Mucosa of descending colon (tissue), 3 donors: ENCODE results near the gene CDC42EP4. TPM values are rescaled to one million over a fixed set of nuclear protein-coding genes. Genes with fewer than 3 reads are reported as not detected.

Experiments
- ATAC-seq: fragments of 200-7000 bp; cut with Tn5 transposase; one replicate; pipeline ENCODE4 v1.9.1; 2020; ENCODE audit warnings: mild to moderate bottlenecking, moderate library complexity
- DNase-seq, 3 donors: peaks; one replicate each; pipeline ENCODE4 v3.0.0-alpha.2; 2020
- H3K36me3 ChIP-seq: fragments of 200-600 bp; one replicate; pipeline ENCODE4 v1.8.0; 2021; ENCODE audit warnings: low read depth, mild to moderate bottlenecking
- H3K4me1 ChIP-seq: fragments of 200-600 bp; one replicate; pipeline ENCODE4 v1.8.0; 2021; ENCODE audit warnings: low read depth, mild to moderate bottlenecking
- H3K4me3 ChIP-seq: fragments of 200-600 bp; one replicate; pipeline ENCODE4 v1.8.0; 2021; ENCODE audit warnings: mild to moderate bottlenecking
- H3K9me3 ChIP-seq: fragments of 200-600 bp; one replicate; pipeline ENCODE4 v1.8.0; 2021; ENCODE audit warnings: mild to moderate bottlenecking
- CTCF ChIP-seq: fragments of 200-600 bp; IDR thresholded peaks from one replicate; pipeline ENCODE4 v1.8.0; 2022; ENCODE audit warnings: antibody characterized with exemption, mild to moderate bottlenecking
- intact Hi-C, 2 donors: fragments of 100-400 bp; cut with DNase I in 1 of 2; cut with micrococcal nuclease in 1 of 2; formaldehyde crosslinking; loops; one replicate each; pipeline versions ENCODE4 v1.11.0 to v1.11.1; 2022; cut with DNase I, micrococcal nuclease
- total RNA-seq, 3 donors: library from RNA; stranded (reverse); fragmentation: NEBNext Ultra II Directional in 2 of 3; extraction: Animal tissue kit (Norgen Biotek cat#: 25700) in 2 of 3; gene quantifications; one replicate each; pipeline versions ENCODE4 v1.2.1 to v1.2.4, GENCODE V29; 2021 to 2023
- donor health status: DM: no; HTN: no; CAD: no; lungs with moderate emphysema.
- donor health status: DM: no; HTN: no; CAD: no.
- donor health status: DM: no; HTN: yes; CAD: no.

The CDC42EP4 gene
- total RNA-seq, 3 donors from 2014 or later, result 54.6 to 95.2 (median 75.9) TPM

- intact Hi-C loops, result no loop called here
- no peak for ATAC-seq
Observed at GRCh38 chr17:73342541-73343167, 30.9 kb upstream of the CDC42EP4 start.

GRCh38 chr17:73342050-73342522 is 30.3 kb upstream of the CDC42EP4 start:
- intact Hi-C loops, result no loop called here
- Histone ChIP-seq H3K4me3 (no peak overlapping the region), H3K4me1 (peaks cover 4% of the 10 kb centered on the region), H3K9me3 (no peaks in the 10 kb centered on the region), H3K36me3 (no peaks in the 10 kb centered on the region)
- peak; percentile 71 for ATAC-seq
- peak in 2 of 3 donors; percentile 42 to 81 for DNase-seq
- no peak for TF ChIP-seq CTCF

More at GRCh38 chr17:73342541-73343167, 30.9 kb upstream of the CDC42EP4 start:
- H3K36me3 ChIP-seq, result no peaks in the 10 kb centered on the region
- H3K4me1 ChIP-seq, result peaks cover 4% of the 10 kb centered on the region
- TF ChIP-seq CTCF, result no peak
- H3K9me3 ChIP-seq, result no peaks in the 10 kb centered on the region
- no peak for DNase-seq
- H3K4me3 ChIP-seq, result no peak overlapping the region

DNA sequence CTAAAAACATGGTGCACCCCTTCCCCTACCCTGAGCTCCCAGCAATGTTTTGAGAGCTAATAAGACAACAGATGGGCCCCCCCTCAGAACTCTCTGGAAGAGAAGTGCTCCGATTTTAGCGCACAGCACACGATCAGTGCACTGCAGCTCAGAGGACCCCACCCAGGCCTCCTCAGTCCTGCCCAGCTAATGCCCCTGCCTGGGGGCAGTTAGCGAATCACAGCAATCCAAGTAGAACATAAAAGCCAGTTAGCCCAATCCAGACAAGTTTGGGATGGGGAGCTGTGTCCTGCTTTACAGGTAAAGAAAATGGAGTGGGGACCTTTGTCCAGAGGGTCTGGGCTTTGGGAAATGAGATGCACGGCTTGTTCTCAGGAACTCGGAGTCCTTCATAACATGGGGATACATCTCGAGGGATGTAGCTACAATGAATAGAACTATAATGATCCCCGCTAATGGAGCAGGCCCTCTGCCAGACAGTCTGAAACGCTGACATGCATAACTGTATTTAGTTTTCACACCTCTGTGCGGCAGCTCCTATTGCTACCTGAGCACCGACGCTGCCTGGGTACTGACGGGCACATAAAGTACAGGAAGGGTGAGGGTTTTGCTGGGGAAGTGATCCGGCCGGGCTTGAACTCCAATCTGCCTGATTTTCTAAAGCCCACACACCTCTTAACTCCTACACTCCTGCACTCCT is 29.7 kb upstream of the CDC42EP4 start:
- DNase-seq (no peak), ATAC-seq (no peak)
- H3K4me1 ChIP-seq, result peaks cover 4% of the 10 kb centered on the region
- H3K9me3 ChIP-seq, result no peaks in the 10 kb centered on the region
- H3K36me3 ChIP-seq, result no peaks in the 10 kb centered on the region
- no peak overlapping the region for H3K4me3 ChIP-seq
- intact Hi-C loops, result no loop called here
- no peak for TF ChIP-seq CTCF

DNA sequence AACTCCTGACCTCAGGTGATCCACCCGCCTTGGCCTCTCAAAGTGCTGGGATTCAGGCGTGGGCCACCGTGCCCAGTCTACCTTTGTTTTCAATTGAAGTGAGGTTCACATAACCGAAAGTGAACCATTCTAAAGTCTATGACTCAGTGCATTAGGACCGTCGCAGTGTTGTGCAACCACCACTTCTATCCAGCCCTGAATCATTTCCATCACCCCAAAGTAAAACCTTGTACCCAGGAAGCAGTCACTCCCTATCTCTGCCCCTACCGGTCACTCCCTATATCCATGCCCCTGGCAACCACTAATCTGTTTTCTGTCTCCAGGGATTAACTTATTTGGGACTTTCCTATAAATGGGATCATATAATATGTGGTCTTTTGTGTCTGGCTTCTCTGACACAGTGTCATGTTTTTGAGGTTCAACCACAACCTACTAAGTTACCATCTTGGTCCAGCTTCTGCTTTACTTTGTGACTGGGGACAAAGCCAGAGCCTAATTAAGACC is 28.3 kb upstream of the CDC42EP4 start:
- H3K4me1 ChIP-seq, result peaks cover 11% of the 10 kb centered on the region
- no peak overlapping the region for H3K4me3 ChIP-seq
- no peak for DNase-seq
- ATAC-seq, result peak; percentile 53
- TF ChIP-seq CTCF, result no peak
- intact Hi-C loops, result no loop called here
- no peaks in the 10 kb centered on the region for H3K9me3 ChIP-seq
- no peaks in the 10 kb centered on the region for H3K36me3 ChIP-seq

- Histone ChIP-seq H3K36me3 (no peaks in the 10 kb centered on the region), H3K4me3 (no peak overlapping the region), H3K4me1 (peaks cover 12% of the 10 kb centered on the region), H3K9me3 (no peaks in the 10 kb centered on the region)
- TF ChIP-seq CTCF, result no peak
- DNase-seq (no peak), ATAC-seq (no peak)
- intact Hi-C loops, result no loop called here
Observed at GRCh38 chr17:73338566-73339197, 26.9 kb upstream of the CDC42EP4 start.
